ENCODE data around the gene KRTAP10-8. TPM values are rescaled to one million over a fixed set of nuclear protein-coding genes. Genes with fewer than 3 reads are reported as not detected.
"Not testable (repeated sequence)": the region's sequence is repeated elsewhere in the genome, so short reads cannot be mapped to it uniquely, and the experiment has no call there.

KRTAP10-8 gene
- total RNA-seq, 2 donors from 2014 or later: not detected

GRCh38 chr21:44596068-44596725 is 15.7 kb upstream of the KRTAP10-8 start:
- no peaks in the 10 kb centered on the region for H3K4me1 Mint-ChIP-seq (ENCODE audit: low read depth)

DNA sequence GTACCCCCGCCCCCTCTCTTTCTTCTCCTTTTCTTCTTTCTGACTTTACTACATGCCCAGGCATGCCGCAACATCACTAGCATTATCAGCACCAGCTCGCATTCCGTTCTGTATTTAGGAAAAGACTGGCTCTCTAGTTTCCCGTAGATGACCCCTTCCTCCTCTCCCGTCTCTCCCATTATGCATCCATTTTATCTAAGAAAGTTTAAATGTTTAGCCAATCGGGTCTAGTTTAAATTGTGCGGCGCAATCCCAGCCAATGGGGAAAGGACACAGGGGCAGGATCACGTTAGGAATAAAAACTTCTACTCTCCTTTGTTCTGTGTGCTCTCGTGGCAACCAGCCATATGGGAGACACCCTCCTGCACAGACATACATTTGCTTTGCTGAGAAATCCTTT is 13.8 kb upstream of the KRTAP10-8 start:
- Mint-ChIP-seq H3K4me1 (ENCODE audit: low read depth) (no peaks in the 10 kb centered on the region), H3K4me3 (no peak overlapping the region), H3K27me3 (ENCODE audit: low read depth) (no peaks in the 10 kb centered on the region), H3K36me3 (ENCODE audit: insufficient read depth in 2 of 2) (peaks cover 0 to 2% of the 10 kb centered on the region in 2 donors), H3K9me3 (peaks cover 1 to 3% of the 10 kb centered on the region in 2 donors), H3K27ac (no peak overlapping the region)
- ATAC-seq (replicated peaks in 1 of 2) (no peak), DNase-seq (no peak)

More at GRCh38 chr21:44596068-44596725, 15.7 kb upstream of the KRTAP10-8 start:
- Mint-ChIP-seq H3K4me3 (no peak overlapping the region), H3K36me3 (ENCODE audit: insufficient read depth in 2 of 2) (peaks cover 0 to 2% of the 10 kb centered on the region in 2 donors), H3K27me3 (ENCODE audit: low read depth) (no peaks in the 10 kb centered on the region), H3K27ac (no peak overlapping the region), H3K9me3 (peaks cover 1 to 3% of the 10 kb centered on the region in 2 donors)
- no peak for ATAC-seq (replicated peaks in 1 of 2)
- no peak for DNase-seq

DNA sequence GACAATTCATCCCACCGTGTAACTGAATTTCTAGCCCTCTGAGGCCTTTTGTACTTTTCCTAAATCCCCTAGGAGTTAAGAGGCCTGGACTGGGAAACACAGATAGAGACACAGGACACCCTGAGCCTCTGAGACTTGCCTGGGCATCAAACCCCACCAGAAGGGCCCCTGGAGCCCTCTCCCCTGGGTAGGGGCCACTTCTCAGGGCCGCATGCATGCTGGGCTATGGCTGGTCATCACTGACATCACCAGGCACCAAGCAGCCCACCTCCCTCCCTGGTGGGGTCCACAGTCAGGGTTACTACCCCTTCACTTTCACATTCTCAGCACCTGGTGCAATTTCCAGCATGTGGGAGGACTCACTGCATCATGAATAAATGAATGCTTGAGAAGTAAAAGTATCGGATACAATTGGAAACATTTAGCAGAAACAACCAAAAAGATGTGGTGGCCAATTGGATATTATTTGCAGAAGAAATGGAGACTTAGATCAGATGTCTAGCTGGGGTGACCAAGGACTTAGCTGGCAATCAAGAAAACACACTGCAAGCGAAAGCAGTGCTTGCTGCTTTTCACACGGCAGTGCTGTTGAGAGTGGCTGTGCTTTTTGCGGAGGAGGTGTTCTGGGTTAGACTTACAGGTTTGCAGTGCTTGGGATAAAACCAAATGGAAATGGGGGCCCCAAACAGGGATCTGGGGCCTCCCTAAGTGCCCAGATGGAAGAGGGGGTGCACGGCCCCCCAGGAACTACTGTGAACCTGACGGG is 12.4 kb upstream of the KRTAP10-8 start:
- Mint-ChIP-seq H3K4me1 (ENCODE audit: low read depth) (no peaks in the 10 kb centered on the region), H3K4me3 (no peak overlapping the region), H3K27me3 (ENCODE audit: low read depth) (no peaks in the 10 kb centered on the region)

DNA sequence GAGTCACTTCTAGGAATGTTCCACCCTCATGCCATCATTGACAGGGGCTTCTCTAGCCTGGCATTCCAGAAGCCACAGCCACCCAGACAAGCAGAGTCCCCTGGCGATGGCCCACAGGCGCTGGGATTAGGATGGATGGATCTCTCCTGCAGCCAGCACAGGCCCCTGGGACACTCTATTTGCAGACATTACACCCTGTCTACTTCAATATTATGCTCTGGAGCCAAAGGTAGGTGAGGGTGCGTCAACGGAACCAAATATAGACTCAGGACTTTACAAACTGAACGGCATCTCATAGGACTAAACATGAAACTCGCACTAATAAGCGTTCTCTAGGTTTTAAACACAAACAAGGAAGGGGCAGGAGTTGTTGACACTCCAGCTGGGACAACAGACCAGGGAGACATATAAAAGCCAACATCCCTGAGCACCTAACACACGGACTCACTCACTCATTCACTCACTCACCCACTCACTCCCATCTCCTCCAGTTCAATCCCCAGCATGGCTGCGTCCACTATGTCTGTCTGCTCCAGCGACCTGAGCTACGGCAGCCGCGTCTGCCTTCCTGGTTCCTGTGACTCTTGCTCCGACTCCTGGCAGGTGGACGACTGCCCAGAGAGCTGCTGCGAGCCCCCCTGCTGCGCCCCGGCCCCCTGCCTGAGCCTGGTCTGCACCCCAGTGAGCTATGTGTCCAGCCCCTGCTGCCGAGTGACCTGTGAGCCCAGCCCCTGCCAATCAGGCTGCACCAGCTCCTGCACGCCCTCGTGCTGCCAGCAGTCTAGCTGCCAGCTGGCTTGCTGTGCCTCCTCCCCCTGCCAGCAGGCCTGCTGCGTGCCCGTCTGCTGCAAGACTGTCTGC is 11.5 kb upstream of the KRTAP10-8 start, which contains the start of gene KRTAP10-7:
TSS of gene KRTAP10-7 (plus strand) at position 480 of the 861 bp plus-strand sequence. CDS start at position 505, 25 bp downstream.
- not testable (repeated sequence) for H3K4me1 Mint-ChIP-seq (ENCODE audit: low read depth); H3K27me3 Mint-ChIP-seq (ENCODE audit: low read depth); H3K27ac Mint-ChIP-seq; DNase-seq; H3K4me3 Mint-ChIP-seq; H3K9me3 Mint-ChIP-seq; ATAC-seq (replicated peaks in 1 of 2); H3K36me3 Mint-ChIP-seq (ENCODE audit: insufficient read depth in 2 of 2)

More for the DNA sequence above, 12.4 kb upstream of the KRTAP10-8 start:
- Mint-ChIP-seq H3K9me3 (peaks cover 1 to 3% of the 10 kb centered on the region in 2 donors), H3K36me3 (ENCODE audit: insufficient read depth in 2 of 2) (peaks cover 0 to 2% of the 10 kb centered on the region in 2 donors), H3K27ac (no peak overlapping the region)
- no peak for ATAC-seq (replicated peaks in 1 of 2)
- no peak for DNase-seq

DNA sequence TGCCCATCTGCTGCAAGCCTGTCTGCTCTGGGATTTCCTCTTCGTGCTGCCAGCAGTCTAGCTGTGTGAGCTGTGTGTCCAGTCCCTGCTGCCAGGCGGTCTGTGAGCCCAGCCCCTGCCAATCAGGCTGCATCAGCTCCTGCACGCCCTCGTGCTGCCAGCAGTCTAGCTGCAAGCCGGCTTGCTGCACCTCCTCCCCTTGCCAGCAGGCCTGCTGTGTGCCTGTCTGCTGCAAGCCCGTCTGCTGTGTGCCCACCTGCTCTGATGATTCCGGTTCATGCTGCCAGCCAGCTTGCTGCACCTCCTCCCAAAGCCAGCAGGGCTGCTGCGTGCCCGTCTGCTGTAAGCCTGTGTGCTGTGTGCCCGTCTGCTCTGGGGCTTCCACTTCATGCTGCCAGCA is 10.8 kb upstream of the KRTAP10-8 start:
- not testable (repeated sequence) for ATAC-seq (replicated peaks in 1 of 2); H3K27me3 Mint-ChIP-seq (ENCODE audit: low read depth); H3K9me3 Mint-ChIP-seq; H3K36me3 Mint-ChIP-seq (ENCODE audit: insufficient read depth in 2 of 2); H3K27ac Mint-ChIP-seq; H3K4me1 Mint-ChIP-seq (ENCODE audit: low read depth); DNase-seq; H3K4me3 Mint-ChIP-seq

- Mint-ChIP-seq H3K27ac (no peak overlapping the region), H3K4me3 (no peak overlapping the region), H3K27me3 (ENCODE audit: low read depth) (no peaks in the 10 kb centered on the region), H3K4me1 (ENCODE audit: low read depth) (no peaks in the 10 kb centered on the region), H3K36me3 (ENCODE audit: insufficient read depth in 2 of 2) (peaks cover 0 to 2% of the 10 kb centered on the region in 2 donors), H3K9me3 (peaks cover 1 to 6% of the 10 kb centered on the region in 2 donors)
- DNase-seq: no peak
- ATAC-seq (replicated peaks in 1 of 2): no peak
These were observed 10.1 kb upstream of the KRTAP10-8 start for GRCh38 chr21:44601596-44602462.

DNA sequence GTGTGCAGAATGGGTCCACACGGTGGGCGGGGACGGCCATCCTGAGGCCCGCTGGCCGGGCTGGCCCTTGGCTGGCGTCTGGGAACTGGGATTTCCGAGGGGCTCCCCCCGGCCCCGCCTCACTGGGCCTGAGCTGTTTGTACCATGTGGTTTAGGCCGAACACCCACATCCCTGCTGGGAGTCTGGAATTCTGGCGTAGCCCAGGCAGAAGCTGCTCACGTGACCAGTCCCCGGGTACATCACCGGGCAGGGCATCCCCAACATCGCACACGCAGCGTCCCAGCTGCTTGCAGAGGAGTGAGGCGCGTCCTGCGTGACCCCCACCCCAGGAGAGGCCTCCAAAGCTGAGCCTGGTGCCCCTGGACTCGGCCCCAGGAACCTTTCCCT is 9.4 kb upstream of the KRTAP10-8 start:
- ATAC-seq (replicated peaks in 1 of 2): no peak
- DNase-seq: no peak
- Mint-ChIP-seq H3K9me3 (peaks cover 1 to 6% of the 10 kb centered on the region in 2 donors), H3K4me1 (ENCODE audit: low read depth) (no peaks in the 10 kb centered on the region), H3K36me3 (ENCODE audit: insufficient read depth in 2 of 2) (peaks cover 0 to 2% of the 10 kb centered on the region in 2 donors), H3K4me3 (no peak overlapping the region), H3K27ac (no peak overlapping the region), H3K27me3 (ENCODE audit: low read depth) (no peaks in the 10 kb centered on the region)

- Mint-ChIP-seq H3K4me3 (no peak overlapping the region), H3K9me3 (peaks cover 0 to 6% of the 10 kb centered on the region in 2 donors), H3K27me3 (ENCODE audit: low read depth) (no peaks in the 10 kb centered on the region), H3K36me3 (ENCODE audit: insufficient read depth in 2 of 2) (peaks cover 0 to 2% of the 10 kb centered on the region in 2 donors), H3K4me1 (ENCODE audit: low read depth) (no peaks in the 10 kb centered on the region), H3K27ac (no peak overlapping the region)
- ATAC-seq (replicated peaks in 1 of 2): no peak
- no peak for DNase-seq
These were observed 8.6 kb upstream of the KRTAP10-8 start for GRCh38 chr21:44603109-44603875.

- H3K4me1 Mint-ChIP-seq (ENCODE audit: low read depth): no peaks in the 10 kb centered on the region
- ATAC-seq (replicated peaks in 1 of 2) (no peak), DNase-seq (no peak)
- H3K9me3 Mint-ChIP-seq: peaks cover 1 to 6% of the 10 kb centered on the region in 2 donors
- peaks cover under 1 to 3% of the 10 kb centered on the region in 2 donors for H3K36me3 Mint-ChIP-seq (ENCODE audit: insufficient read depth in 2 of 2)
- no peak overlapping the region for H3K27ac Mint-ChIP-seq
- H3K4me3 Mint-ChIP-seq: no peak overlapping the region
- H3K27me3 Mint-ChIP-seq (ENCODE audit: low read depth): no peaks in the 10 kb centered on the region
These were observed 8.0 kb upstream of the KRTAP10-8 start for GRCh38 chr21:44603911-44604310.

DNA sequence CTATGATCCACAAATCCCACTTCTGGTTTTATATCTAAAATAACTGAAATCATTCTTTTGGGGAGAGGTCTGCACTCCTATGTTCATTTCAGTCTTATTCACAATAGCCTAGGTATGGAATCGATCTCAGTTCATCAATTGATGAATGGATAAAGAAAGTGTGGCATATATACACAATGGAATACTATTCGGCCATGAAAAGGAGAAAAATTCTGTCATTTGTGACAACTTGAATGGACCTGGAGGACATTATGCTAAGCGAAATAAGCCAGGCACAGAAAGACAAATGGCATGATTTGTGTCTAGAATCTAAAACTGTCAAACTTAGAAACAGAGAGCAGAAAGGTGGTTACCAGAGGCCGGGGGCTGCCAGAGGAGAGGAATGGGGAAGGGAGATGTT is 5.4 kb upstream of the KRTAP10-8 start:
- Mint-ChIP-seq H3K9me3 (peaks cover 9 to 14% of the 10 kb centered on the region in 2 donors), H3K27ac (no peak overlapping the region), H3K36me3 (ENCODE audit: insufficient read depth in 2 of 2) (peaks cover 8 to 13% of the 10 kb centered on the region in 2 donors), H3K4me1 (ENCODE audit: low read depth) (no peaks in the 10 kb centered on the region), H3K4me3 (no peak overlapping the region), H3K27me3 (ENCODE audit: low read depth) (no peaks in the 10 kb centered on the region)
- DNase-seq: no peak
- no peak for ATAC-seq (replicated peaks in 1 of 2)

GRCh38 chr21:44609193-44609592 is 2.7 kb upstream of the KRTAP10-8 start:
- ATAC-seq (replicated peaks in 1 of 2): no peak
- no peak overlapping the region for H3K4me3 Mint-ChIP-seq
- H3K27me3 Mint-ChIP-seq (ENCODE audit: low read depth): no peaks in the 10 kb centered on the region
- H3K27ac Mint-ChIP-seq: no peak overlapping the region
- no peak for DNase-seq
- no peaks in the 10 kb centered on the region for H3K4me1 Mint-ChIP-seq (ENCODE audit: low read depth)
- H3K36me3 Mint-ChIP-seq (ENCODE audit: insufficient read depth in 2 of 2): peaks cover 10 to 13% of the 10 kb centered on the region in 2 donors
- H3K9me3 Mint-ChIP-seq: peaks cover 9 to 14% of the 10 kb centered on the region in 2 donors

All from activated T-cell treated with anti-CD3 and anti-CD28 coated beads, Interleukin-2, amount 50 U/mL, for 72 hours (primary cell).